Duodenal mucosa (tissue), 2 donors: Measurements from ENCODE around the gene MYO1A.
"Not testable (repeated sequence)": the region's sequence is repeated elsewhere in the genome, so short reads cannot be mapped to it uniquely, and the experiment has no call there.

Experiments used
- H3K27ac ChIP-seq: one replicate; pipeline ENCODE4 v1.7.0; 2013; ENCODE audit warnings: low read depth, low read length
- H3K27me3 ChIP-seq, 2 donors: one replicate each; pipeline ENCODE4 v1.7.0; 2013; ENCODE audit warnings: low read length in 2 of 2, control low read depth in 1 of 2; ENCODE audit not compliant: insufficient read depth in 2 of 2, control insufficient read depth in 1 of 2
- H3K36me3 ChIP-seq, 2 donors: one replicate each; pipeline ENCODE4 v1.7.0; 2013; ENCODE audit warnings: low read length in 2 of 2, control low read depth in 1 of 2; ENCODE audit not compliant: insufficient read depth in 2 of 2, control insufficient read depth in 1 of 2
- H3K4me1 ChIP-seq, 2 donors: one replicate each; pipeline ENCODE4 v1.7.0; 2013; ENCODE audit warnings: low read length in 2 of 2, control low read depth in 1 of 2; ENCODE audit not compliant: insufficient read depth in 2 of 2, control insufficient read depth in 1 of 2
- H3K4me3 ChIP-seq, 2 donors: one replicate each; pipeline ENCODE4 v1.7.0; 2013; ENCODE audit warnings: low read length in 2 of 2, low read depth in 1 of 2
- H3K9ac ChIP-seq, 2 donors: one replicate each; pipeline ENCODE4 v1.7.0; 2013; ENCODE audit warnings: low read length in 2 of 2, low read depth in 1 of 2
- H3K9me3 ChIP-seq, 2 donors: one replicate each; pipeline ENCODE4 v1.7.0; 2013; ENCODE audit warnings: low read length in 2 of 2, control low read depth in 1 of 2; ENCODE audit not compliant: control insufficient read depth in 1 of 2

Gene MYO1A

DNA sequence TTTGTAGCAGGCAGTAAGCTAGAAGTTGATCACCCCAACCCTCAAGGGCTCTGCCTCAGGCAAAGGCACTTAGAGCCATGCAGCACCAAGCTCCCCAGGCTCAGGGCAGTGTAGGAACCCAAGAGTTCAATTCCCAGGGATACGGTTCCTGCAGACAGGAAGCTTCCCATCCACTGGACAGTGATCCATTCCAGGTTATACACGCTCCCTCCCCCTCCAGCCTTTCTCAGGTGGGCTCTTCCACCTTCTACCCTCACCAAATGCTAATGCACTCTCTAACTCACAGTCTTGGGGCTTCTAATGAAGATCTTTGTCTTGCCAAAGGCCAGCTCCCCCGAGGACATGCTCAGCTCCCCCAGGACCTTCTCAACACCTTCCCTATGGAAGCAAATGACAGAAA lies 12.7 kb downstream of the MYO1A start:
- no peak overlapping the region for H3K27ac ChIP-seq
- H3K9me3 ChIP-seq: no peaks in the 10 kb centered on the region
- H3K9ac ChIP-seq: no peak overlapping the region
- H3K4me3 ChIP-seq: no peak overlapping the region
- no peaks in the 10 kb centered on the region for H3K27me3 ChIP-seq
- peaks cover 51 to 90% of the 10 kb centered on the region in 2 donors for H3K36me3 ChIP-seq
- no peaks in the 10 kb centered on the region for H3K4me1 ChIP-seq

GRCh38 chr12:57033431-57033830 lies 16.5 kb downstream of the MYO1A start:
- Histone ChIP-seq H3K27me3 (no peaks in the 10 kb centered on the region), H3K9ac (no peak overlapping the region), H3K27ac (no peak overlapping the region), H3K9me3 (no peaks in the 10 kb centered on the region), H3K4me3 (no peak overlapping the region), H3K36me3 (peaks cover 50 to 89% of the 10 kb centered on the region in 2 donors), H3K4me1 (no peaks in the 10 kb centered on the region)

- Histone ChIP-seq H3K4me3 (no peak overlapping the region), H3K27me3 (no peaks in the 10 kb centered on the region), H3K4me1 (no peaks in the 10 kb centered on the region), H3K9ac (no peak overlapping the region), H3K27ac (no peak overlapping the region), H3K36me3 (peaks cover 38 to 88% of the 10 kb centered on the region in 2 donors), H3K9me3 (no peaks in the 10 kb centered on the region)
These were observed 18.1 kb downstream of the MYO1A start for GRCh38 chr12:57031789-57032188.

DNA sequence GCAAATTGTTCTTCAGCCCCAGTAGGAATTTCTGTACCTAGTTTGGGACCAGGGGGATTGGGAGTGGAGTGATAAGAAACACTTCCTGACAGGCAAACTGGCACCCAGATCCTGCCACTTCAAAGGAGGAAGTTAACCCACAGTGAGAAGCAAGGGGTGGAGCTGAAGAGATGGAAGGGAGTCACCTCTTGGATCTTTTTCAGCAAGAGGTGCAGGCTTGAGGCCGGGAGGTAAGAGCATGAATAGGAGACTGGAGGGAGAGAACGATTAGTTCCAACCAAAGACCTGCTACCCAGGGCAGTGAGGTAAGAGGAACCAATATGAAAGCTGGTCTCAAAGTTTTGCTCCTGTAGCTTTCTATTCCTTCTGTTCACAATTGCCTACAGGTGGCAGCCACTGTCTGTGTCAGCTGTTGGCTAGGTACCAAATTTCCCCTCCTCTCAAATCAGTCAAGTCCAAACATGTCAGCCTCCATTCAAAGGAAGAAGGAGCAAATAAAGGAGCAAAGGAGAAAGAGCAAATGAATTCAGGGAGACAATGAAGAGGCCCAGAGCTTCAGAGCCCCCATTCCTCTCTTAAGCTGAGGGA lies 18.7 kb downstream of the MYO1A start:
- H3K9me3 ChIP-seq: no peaks in the 10 kb centered on the region
- no peak overlapping the region for H3K4me3 ChIP-seq
- H3K9ac ChIP-seq: no peak overlapping the region
- H3K27me3 ChIP-seq: no peaks in the 10 kb centered on the region
- peaks cover 38 to 88% of the 10 kb centered on the region in 2 donors for H3K36me3 ChIP-seq
- no peaks in the 10 kb centered on the region for H3K4me1 ChIP-seq
- no peak overlapping the region for H3K27ac ChIP-seq

GRCh38 chr12:57029457-57029856 lies 20.5 kb downstream of the MYO1A start:
- no peaks in the 10 kb centered on the region for H3K9me3 ChIP-seq
- H3K27ac ChIP-seq: no peak overlapping the region
- peaks cover 33 to 80% of the 10 kb centered on the region in 2 donors for H3K36me3 ChIP-seq
- no peaks in the 10 kb centered on the region for H3K4me1 ChIP-seq
- H3K4me3 ChIP-seq: no peak overlapping the region
- no peak overlapping the region for H3K9ac ChIP-seq
- no peaks in the 10 kb centered on the region for H3K27me3 ChIP-seq

- Histone ChIP-seq H3K27me3 (no peaks in the 10 kb centered on the region), H3K27ac (no peak overlapping the region), H3K4me3 (no peak overlapping the region), H3K9ac (no peak overlapping the region), H3K36me3 (peaks cover 33 to 67% of the 10 kb centered on the region in 2 donors), H3K4me1 (no peaks in the 10 kb centered on the region), H3K9me3 (no peaks in the 10 kb centered on the region)
These were observed 22.1 kb downstream of the MYO1A start for GRCh38 chr12:57027805-57028153.

- Histone ChIP-seq H3K4me1 (no peaks in the 10 kb centered on the region), H3K36me3 (peaks cover 33 to 62% of the 10 kb centered on the region in 2 donors), H3K4me3 (no peak overlapping the region), H3K9me3 (no peaks in the 10 kb centered on the region), H3K9ac (no peak overlapping the region), H3K27me3 (no peaks in the 10 kb centered on the region), H3K27ac (no peak overlapping the region)
These were observed 22.7 kb downstream of the MYO1A start for GRCh38 chr12:57027011-57027804.

DNA sequence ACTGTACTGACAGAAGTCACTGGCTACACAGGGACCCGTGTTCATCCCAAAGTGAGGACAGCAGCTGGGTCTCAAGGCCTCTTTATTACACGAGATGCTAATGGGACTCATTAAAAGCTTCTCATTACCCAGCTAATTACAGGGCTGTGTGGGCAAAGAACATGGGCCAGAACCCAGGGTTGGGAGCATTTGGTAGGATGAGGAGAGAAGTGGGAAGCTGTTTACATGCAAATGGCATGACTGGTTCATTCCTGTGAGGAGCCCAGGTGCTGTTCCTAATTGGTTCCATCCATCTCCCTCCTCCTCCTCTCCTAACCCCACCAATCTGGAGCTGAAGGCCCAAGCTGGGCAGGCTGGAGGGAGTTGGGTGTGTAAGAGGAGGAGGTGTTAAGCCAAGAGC lies 24.7 kb downstream of the MYO1A start:
- H3K36me3 ChIP-seq: peaks cover 31 to 45% of the 10 kb centered on the region in 2 donors
- H3K27me3 ChIP-seq: no peaks in the 10 kb centered on the region
- H3K4me1 ChIP-seq: no peaks in the 10 kb centered on the region
- H3K4me3 ChIP-seq: no peak overlapping the region
- H3K9me3 ChIP-seq: no peaks in the 10 kb centered on the region
- no peak overlapping the region for H3K27ac ChIP-seq
- H3K9ac ChIP-seq: no peak overlapping the region

GRCh38 chr12:57022324-57022723 lies 27.6 kb downstream of the MYO1A start:
- not testable (repeated sequence) for H3K9me3 ChIP-seq, H3K4me1 ChIP-seq, H3K27me3 ChIP-seq, H3K4me3 ChIP-seq, H3K9ac ChIP-seq, H3K27ac ChIP-seq
- H3K36me3 ChIP-seq: peaks cover 9 to 17% of the 10 kb centered on the region in 2 donors

DNA sequence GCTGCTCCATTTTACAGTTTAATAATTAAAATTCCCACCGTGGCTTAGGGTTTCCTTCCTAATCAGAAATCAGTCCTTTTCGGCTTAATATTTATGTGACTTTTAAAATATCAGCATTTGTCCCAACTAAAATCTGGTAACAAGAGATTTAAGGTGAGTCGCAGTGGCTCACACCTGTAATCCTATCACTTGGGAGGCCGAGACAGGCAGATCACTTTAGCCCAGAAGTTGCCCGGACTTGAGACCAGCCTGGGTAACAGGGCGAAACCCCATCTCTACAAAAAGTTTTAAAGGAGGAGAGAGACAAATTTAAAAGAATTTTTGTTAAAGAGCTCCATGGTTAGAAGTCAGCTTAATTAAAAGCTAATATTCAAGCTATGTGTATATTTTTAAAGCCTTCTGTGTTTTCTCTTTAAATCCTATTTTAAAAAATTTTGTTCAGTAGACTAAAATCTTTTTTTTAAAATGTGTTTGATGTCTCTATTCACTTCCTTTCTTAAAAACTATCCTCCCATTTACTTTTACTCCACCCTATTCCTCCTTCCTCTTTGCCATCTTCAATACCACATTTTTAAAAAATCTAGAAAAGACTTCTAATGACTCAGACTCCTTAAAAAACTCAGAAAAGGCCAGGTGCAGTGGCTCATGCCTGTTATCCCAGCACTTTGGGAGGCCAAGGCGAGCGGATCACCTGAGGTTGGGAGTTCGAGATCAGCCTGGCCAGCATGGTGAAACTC lies 29.8 kb downstream of the MYO1A start:
- H3K9ac ChIP-seq: no peak overlapping the region
- H3K9me3 ChIP-seq: no peaks in the 10 kb centered on the region
- H3K27me3 ChIP-seq: peaks cover 0 to 4% of the 10 kb centered on the region in 2 donors
- no peaks in the 10 kb centered on the region for H3K36me3 ChIP-seq
- H3K27ac ChIP-seq: no peak overlapping the region
- no peaks in the 10 kb centered on the region for H3K4me1 ChIP-seq
- no peak overlapping the region for H3K4me3 ChIP-seq
